Stimulated activated CD4-positive, alpha-beta T cell treated with anti-CD3 and anti-CD28 coated beads, Interleukin-12 subunit alpha, Interleukin-12 subunit beta, amount 100 ng/mL, for 24 hours (primary cell): Measurements from ENCODE around the gene KAZN.

ENCODE experiments used
- DNase-seq, 2 experiments: peaks; one replicate each; pipeline ENCODE4 v3.0.0-alpha.2; 2020; ENCODE audit warnings: low read depth in 2 of 2

Gene KAZN

GRCh38 chr1:14614341-14614740 lies 15.9 kb downstream of the KAZN start:
- no peak for DNase-seq

GRCh38 chr1:14615549-14616218 lies 17.2 kb downstream of the KAZN start:
- DNase-seq: no peak

GRCh38 chr1:14616632-14617396 lies 18.3 kb downstream of the KAZN start:
- DNase-seq: no peak

- DNase-seq: no peak
These were observed 19.3 kb downstream of the KAZN start for GRCh38 chr1:14617791-14618190.

GRCh38 chr1:14620941-14621340 lies 22.5 kb downstream of the KAZN start:
- no peak for DNase-seq

GRCh38 chr1:14623090-14623489 lies 24.6 kb downstream of the KAZN start:
- DNase-seq: no peak

GRCh38 chr1:14624941-14625340 lies 26.5 kb downstream of the KAZN start:
- no peak for DNase-seq

- no peak for DNase-seq
These were observed 27.1 kb downstream of the KAZN start for GRCh38 chr1:14625572-14625971.

GRCh38 chr1:14625996-14626395 lies 27.5 kb downstream of the KAZN start:
- no peak for DNase-seq

GRCh38 chr1:14626869-14627607 lies 28.6 kb downstream of the KAZN start:
- no peak for DNase-seq

GRCh38 chr1:14627608-14628489 lies 29.4 kb downstream of the KAZN start:
- no peak for DNase-seq

- DNase-seq: no peak
These were observed 31.0 kb downstream of the KAZN start for GRCh38 chr1:14629363-14630014.

GRCh38 chr1:14630986-14631385 lies 32.5 kb downstream of the KAZN start:
- DNase-seq: no peak

GRCh38 chr1:14631421-14631820 lies 32.9 kb downstream of the KAZN start:
- no peak for DNase-seq

GRCh38 chr1:14634486-14634885 lies 36.0 kb downstream of the KAZN start:
- no peak for DNase-seq

- DNase-seq: no peak
These were observed 36.9 kb downstream of the KAZN start for GRCh38 chr1:14635421-14635820.

GRCh38 chr1:14636897-14637632 lies 38.6 kb downstream of the KAZN start:
- no peak for DNase-seq

- no peak for DNase-seq
These were observed 41.0 kb downstream of the KAZN start for GRCh38 chr1:14639291-14640050.

GRCh38 chr1:14642712-14643111 lies 44.2 kb downstream of the KAZN start:
- no peak for DNase-seq

GRCh38 chr1:14646973-14647372 lies 48.5 kb downstream of the KAZN start:
- DNase-seq: no peak
